ENCODE data around the gene PITPNM3.
A peak's percentile ranks its signal among the peaks of the same experiment; 100 is the strongest.
"Not testable (repeated sequence)": the region's sequence is repeated elsewhere in the genome, so short reads cannot be mapped to it uniquely, and the experiment has no call there.

Gene PITPNM3

DNA sequence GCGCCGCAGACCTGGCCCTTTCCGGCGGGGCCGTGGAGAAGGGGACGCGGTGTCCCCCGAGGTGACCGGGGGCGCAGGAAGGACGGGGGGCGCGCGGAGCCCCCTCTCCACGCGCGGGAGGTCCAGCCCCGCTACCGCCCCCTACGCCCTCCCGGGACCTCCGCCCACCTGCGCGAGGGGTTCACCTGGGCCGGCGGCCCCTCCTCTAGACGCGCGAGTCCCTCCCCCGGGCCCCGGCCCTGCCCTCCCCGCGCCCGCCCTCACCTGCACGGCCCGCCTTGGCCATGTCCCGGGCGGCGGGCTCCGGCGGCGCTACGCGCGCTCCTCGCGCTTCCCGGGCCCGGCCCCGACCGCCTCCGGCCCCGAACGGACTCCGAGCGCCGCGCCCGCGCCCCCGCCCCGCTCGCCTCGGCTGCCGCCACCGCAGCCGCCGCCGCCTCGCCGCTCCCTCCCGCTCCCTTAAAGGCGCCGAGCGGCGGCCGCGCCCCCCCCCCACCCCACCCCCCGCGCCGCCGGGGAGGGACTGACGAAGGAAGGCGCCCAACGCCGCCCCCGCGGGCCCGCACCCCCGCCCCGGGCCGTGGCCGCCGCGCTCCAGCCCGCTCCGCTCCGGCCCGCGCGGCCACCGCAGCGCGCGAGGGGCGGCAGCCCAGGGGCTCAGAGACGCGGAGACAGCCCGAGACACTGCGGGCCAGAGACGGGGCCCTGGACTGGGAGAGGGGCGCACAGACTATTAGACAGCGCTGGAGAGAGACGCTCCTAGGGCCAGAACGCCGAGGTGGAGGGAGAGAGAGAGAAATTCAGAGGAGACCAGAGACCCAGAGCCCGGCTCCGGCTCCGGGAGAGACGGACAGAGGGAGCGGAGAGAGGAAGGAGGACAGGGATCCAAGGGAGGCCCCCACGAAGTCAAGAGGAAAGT lies at the start of gene PITPNM3:
Gene PITPNM3 (minus strand): TSS at position 435 of the 919 bp plus-strand sequence. CDS start 149 bp downstream, at position 286.
- DNase-seq = no peak

DNA sequence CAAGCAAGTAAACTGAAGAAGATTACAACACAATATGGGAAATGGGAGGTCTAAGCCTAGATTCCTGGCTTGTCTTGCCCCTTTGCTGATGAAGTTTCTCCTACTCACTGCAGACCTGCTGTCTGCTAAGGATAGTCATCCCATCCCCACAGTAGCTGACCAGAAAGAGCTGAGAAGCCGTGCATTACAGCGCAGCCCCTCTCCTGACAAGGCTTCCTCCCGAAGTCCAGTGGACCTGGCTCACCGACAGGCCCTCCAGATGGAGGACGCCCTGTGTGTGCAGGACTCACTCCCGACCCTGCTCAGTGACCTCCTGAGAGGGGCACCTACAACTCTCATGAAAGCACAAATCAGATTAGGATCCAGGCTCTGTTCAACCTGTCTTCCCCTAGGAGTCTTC lies 48.8 kb upstream of the PITPNM3 start:
- DNase-seq = no peak

DNA sequence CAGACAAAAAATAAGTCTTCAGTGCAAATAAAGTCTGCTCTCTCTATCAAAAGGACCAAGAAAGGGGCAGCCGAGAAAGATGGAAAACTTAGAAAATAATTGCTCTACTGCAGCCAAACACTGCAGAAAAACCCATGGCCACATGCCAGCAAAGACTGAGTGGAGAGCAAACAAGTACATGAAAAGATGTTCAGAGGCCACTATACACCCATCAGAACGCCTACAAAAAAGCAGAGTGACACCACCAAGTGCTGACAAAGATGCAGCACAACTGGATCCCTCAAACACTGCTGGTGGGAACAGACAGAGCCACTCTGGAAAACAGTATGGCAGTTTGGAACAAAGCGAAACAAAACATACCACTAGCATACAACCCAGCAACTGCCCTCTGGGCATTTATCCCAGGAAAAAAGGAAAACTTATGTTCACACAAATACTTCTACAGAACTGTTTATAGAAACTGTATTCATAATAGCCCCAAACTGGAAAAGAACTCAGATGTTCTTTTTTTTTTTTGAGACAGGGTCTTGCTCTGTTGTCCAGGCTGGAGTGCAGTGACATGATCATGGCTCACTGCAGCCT lies 47.5 kb upstream of the PITPNM3 start:
- DNase-seq = peak; percentile 4

DNA sequence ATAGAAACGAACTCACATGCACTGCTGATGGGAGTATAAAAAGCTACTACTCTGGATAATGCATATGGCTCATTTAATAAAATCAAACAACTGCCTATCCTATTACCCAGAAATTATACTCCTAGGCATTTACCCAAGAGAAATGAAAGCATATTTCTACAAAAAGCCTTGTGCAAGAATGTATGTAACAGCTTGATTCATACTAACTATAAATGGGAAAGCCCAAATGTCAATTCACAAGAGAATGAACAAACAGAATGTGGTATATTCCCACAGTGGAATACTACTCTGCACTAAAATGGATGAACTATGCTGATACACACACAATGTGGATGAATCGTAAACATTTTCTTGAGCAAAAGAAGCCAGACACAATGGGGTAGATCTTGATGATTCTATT lies 45.8 kb upstream of the PITPNM3 start:
- DNase-seq = no peak

DNA sequence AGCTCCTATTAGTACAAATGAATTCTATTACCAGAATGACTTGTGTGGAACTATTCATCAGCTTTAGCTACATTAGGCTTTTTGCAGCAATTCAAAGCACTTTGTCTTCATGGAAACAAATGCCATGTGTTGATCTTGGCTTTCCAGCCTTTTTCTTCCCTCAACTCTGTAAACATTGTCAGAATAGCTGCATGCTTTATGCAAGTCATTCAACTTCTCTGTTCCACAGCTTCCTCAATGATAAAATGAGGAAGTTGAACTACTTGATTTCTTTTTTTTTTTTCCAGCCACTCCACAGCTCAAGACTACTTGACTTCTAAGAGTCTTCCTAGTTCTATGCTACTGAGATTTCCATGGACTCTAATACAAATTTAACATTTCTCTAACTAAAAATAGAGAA lies 43.0 kb upstream of the PITPNM3 start:
- no peak for DNase-seq

DNA sequence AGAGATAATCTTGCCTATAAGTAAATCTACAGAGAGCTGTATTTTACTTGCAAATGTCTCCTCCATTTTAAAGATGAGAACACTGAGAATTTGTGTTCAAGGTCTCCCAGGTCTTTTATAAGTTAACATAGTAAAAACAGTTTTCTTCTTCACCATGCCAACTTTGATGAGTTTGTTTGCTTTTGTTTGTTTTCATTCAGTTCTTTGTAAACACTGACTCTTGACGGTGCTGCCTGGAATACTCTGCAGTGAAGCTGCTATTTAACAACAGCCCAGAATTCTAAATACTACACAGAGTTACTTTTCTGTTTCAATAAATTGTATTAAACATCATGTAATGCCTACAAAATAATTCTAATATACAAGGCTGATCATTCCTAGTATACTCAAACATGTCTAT lies 41.4 kb upstream of the PITPNM3 start:
- no peak for DNase-seq

DNA sequence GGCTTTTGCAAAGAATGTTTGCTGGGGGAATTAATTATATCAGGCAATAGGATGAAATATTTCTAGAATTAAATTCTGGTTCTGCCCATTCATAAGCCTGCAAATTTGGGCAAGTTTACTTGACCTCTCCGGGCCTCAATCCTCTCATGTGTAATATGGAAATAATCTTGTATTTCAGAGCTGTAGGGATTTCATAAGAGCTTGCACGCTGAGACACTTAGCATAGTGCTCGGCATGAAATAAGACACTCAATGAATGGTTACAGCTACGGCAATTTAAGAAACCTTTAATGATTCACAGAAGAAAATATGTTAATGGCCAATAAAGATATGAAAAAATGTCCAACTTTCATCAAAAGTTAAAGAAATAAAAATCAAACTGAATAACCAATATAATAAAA lies 40.6 kb upstream of the PITPNM3 start:
- DNase-seq = no peak

DNA sequence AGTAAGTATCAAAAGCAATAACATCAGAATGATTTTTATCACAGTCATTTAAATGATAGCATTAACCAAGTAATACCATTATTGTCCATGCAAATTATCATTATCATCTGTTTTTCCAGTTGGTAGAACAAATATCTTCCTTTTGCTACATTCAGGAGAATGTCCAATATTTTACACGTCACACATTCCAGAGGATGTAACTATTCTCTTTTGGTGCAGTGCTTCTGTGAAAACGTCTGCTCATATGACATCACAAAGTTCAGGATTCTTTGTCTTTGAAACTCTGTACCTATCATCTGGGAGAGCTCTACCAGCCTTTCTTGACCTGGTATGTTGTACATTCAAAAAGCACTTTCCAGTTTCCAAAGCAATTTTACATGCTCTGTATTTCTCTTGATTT lies 40.2 kb upstream of the PITPNM3 start:
- DNase-seq = no peak

DNA sequence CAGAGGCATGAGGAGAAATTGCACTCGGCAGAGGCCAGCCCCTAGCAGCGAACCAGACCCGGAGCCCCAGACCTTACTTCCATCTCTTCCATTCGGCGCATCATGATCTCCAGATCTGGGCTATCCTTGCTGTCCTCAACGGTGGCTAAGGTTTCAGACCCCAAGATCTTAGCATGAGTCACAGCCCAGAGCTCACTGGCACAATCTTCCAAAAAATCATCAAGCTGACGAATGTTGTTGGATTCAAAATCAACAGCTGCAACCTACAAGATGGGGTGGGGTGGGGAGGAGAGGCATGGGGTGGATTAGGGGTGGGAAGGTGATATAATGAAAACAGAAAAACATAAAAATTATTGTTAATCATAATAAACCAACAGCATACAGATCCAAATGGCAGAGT lies 39.7 kb upstream of the PITPNM3 start:
- no peak for DNase-seq

DNA sequence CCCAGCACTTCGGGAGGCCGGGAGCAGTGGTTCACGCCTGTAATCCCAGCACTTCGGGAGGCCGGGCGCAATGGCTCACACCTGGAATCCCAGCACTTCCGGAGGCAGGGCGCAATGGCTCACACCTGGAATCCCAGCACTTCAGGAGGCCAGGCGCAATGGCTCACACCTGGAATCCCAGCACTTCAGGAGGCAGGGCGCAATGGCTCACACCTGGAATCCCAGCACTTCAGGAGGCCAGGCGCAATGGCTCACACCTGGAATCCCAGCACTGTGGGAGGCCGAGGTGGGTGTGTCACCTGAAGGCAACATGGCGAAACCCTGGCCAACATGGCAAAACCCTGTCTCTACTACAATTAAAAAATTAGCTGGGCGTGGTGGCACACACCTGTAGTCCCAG lies 37.0 kb upstream of the PITPNM3 start:
- not testable (repeated sequence) for DNase-seq

DNA sequence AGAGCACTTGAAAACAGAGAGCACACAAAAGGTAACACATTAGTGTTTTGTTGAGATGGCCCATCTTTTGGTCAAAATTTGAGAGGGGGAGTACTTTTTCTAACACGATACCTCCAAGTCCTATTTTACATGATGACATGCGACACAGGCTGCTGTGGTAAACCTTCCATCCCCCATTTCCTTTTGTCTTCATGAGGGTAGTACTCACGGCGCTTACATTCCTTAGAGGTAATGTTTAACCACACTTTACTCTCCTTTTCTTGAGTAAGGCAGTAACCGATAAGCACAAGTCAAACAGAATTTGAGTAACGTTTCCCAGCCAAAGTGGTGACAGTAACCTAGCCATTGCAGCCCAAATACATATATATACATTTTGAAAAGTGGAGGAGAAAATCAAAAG lies 35.8 kb upstream of the PITPNM3 start:
- no peak for DNase-seq

DNA sequence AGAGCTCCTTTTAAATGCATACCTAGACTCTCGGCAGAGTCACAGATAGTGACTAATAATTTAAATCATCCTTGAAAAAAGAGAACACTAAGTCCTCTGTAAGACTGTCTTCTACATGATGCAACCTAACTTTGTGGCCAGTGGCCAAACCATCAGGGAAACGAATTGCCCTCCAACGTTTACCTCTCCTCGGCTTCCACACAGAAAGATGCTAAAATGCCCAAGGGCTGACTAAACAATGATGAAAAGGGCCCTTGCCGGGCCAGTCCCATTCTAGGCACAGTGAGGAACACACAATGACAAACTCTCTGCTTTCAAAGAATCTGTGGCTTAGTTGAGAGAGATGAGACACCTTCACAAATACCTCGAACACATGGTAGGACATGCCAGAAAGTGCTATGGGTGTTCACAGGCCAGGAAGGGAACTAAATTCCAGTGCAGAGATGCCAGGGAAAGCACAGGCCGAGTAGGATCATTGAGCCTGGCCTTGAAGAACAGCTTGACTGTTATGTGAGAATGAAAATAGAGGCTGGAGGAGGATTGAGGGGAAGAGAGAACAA lies 35.3 kb upstream of the PITPNM3 start:
- no peak for DNase-seq

DNA sequence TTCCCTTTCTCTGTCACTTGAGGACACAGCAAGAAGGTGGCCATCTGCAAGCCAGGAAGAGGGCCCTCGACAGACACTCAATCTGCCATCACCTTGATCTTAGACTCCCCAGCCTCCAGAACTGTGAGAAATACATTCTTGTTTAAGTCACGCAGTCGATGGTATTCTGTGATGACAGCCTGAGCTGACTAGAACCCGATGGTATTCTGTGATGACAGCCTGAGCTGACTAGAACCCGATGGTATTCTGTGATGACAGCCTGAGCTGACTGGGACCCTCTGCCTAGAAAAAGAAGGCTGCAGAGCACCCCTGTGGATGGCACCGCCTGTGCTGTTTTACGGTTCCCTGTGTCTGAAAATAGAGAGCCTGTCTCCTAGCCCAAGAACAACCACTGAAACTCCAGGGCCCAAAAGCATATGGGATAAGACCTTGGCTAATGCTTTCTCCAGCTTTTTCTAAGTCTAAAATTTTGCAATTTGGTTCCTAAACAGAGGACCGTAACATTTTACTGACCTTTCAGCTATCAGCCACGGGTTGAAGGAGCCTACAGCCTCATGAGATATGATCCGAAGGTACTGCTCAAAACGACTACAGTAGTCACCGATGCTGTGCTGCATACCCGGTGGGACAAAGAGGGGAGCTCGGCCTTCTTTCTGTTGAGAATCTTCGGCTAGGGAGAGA lies 33.1 kb upstream of the PITPNM3 start:
- DNase-seq = no peak

DNA sequence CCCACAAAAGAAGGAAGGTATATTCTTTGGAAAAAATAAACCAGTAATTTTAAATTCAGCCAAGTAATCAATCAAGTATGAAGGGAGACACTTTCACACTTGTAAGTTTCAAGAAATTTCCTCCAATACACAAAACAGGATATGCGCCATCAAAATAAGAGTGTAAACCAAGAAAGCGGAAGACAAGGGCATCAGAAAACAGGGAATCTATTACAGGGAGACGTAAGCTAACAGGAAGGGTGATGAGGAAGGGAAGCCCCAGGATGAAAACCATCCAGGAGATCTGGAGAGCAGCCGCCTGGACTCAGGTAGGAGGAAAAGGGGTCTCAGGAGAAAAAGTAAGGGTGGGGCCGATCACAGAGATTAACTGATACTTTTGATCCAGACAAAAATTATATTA lies 31.8 kb upstream of the PITPNM3 start:
- DNase-seq = no peak

DNA sequence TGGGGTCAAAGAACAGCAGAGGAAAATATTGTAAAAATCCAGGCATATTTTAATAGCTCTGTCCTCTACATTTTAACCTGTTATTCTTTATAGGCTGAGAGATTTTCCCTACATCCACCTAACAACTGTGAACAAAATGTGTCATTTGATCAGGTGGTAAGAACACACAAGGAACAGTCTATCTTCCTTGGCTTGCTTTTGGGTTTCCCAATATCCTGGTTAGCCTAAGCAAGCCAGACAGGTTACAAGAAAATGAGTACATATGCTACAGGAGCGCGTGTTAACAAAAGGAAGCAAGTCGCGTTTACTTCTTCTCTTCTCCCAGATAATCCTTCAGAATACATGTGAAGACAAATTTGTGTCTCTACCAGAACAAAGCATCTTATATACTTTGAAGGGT lies 31.0 kb upstream of the PITPNM3 start:
- no peak for DNase-seq

DNA sequence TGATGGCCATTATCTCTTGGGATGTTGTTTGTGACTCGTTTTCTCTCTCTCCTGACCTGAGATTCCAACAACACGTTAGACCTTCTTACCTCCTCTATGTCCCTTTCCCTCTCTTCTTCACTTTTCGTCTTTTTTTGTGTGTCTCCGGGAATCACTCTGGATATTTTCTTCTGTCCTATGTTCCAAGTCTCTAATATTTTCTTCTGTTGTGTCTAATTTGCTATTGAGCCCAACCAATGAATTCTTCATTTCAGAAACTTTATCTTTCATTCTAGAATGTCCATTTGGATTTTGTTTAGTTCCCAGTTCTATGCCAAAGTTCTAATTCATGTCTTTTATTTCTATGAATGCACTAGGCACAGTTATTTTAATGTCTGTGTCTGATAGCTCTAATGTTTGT lies 27.1 kb upstream of the PITPNM3 start:
- DNase-seq = no peak

DNA sequence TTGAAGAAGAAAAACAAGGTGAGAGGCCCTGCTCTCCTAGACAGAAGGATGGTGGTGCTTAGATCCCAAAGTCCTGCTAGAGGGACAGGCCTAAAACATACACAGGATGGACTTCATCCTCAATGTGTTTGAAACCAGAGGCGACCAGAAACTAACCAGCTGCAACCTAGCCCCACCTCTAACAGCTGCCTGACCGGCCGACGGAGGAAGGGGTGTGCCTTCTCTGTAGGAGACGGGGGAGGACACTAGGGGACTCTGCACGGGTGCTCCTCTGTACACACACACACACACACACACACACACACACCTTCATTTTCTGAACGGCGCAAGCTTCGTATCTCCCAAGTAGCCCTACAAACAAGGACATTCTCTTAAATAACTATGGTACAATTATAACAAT lies 24.3 kb upstream of the PITPNM3 start:
- no peak for DNase-seq

DNA sequence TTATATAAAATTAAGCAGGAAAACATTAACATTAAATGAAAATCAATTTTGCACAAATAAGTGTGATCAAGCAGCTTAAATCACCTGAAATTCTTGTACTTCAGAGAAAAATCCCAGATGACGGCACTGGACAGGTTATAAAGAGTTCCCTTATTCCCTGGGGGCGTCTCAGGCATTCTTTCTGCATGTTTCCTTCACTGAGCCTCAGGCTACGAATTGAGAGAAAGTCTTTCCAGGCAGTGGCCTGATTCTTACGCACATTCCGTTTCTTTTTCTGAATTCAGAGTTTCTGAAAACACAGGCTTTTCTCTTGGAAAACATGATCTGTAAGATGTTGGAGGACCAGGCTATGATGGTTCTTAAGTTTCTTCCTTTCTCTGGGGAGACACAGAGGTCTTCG lies 22.1 kb upstream of the PITPNM3 start:
- DNase-seq = no peak

DNA sequence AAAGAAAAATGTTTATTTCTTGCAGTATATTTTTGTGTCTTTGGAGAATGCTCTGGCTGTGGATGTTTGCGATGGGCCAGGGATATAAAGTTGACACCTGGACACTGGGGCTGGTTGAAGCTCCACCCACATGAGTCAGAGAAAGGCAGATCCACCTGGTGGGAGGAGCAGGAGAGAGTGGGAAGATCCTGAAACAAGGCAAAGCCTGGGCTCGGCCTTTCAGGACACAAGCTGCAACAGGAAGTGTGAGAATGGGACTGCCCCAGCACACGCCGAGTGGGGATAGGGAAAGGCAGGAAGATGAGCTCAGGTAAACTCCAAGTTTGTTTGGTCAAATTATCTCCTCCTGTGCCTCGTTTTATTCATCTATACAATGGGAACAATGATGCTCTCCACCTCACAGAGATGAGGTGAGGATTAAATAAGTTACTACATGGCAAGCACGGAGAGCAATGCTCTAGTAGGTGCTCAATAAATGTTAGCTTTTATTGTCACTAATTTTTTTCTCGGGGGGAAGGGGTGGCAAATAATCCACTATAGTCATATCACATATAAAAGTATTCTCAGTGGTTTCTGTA lies 21.4 kb upstream of the PITPNM3 start:
- no peak for DNase-seq

DNA sequence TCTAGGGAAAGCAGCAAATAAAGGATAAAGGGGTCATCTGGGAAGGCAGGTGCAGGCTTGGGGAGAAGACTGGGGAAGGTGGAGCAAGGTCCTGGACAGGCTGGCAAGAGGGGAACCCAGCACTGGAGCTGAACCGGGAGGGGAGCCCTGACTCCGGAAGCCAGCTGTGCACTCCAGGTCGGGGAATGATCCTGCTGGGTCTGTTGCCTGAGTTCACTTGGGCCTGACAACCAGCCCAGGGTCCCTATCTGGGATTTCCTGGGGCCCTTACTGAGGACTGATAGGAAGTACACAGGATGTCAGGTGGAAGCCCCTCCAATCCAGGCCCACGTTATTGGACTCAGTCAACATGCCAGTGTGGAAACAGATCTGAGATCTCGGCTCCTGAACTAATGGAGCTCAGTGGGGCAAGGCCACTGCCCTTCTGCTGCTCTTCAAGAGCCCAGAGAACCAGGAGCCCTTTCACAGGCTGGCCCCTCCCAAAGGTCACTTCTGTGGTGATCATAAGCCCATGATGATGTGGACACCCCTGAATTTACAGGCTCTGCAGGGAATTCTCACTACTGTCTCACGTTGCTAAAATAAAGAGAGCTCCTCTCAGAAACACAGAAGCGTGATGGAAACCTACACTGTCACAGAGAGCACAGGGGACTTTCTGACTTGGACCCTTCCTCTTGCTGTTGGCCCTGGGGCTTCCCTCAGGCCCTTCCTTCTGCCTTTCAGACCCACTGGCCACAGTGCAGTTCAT lies 19.9 kb upstream of the PITPNM3 start:
- DNase-seq = no peak

DNA sequence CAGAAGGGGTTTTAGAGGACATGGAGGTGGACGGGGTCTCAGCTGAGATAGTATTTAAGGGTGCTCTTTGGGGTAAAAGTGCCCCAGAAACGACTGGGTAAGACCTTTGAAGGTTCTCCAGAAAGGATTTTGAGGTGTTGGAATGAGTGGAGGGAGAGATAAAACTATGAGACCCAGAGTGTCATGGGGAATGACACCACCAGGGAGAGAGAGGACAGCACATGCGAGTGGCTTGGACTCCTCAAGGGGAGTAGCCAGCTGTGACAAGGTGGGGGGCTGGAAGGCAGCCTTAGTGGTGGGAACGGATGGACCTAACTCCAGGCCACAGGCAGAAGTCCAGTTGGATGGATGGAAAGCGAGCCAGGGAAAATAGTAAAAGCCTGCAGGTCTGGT lies 19.2 kb upstream of the PITPNM3 start:
- no peak for DNase-seq

All from NCI-H1436 (cell line).